Memory B cell (primary cell): ENCODE results near the gene TMCO1.
A peak's percentile ranks its signal among the peaks of the same experiment; 100 is the strongest.
"Not testable (repeated sequence)": the region's sequence is repeated elsewhere in the genome, so short reads cannot be mapped to it uniquely, and the experiment has no call there.

Experiments
- ATAC-seq: fragments of 150-1000 bp; cut with Tn5 transposase; 2 replicates; pipeline ENCODE4 v1.10.0; 2021; ENCODE audit warnings: low read depth, mild to moderate bottlenecking, moderate library complexity
- DNase-seq, 2 donors: peaks; one replicate each; pipeline ENCODE4 v3.0.0; 2022; ENCODE audit warnings: low spot score in 2 of 2
- H3K27ac Mint-ChIP-seq: one replicate; pipeline ENCODE4 v1.8.0; 2022; ENCODE audit warnings: mild to moderate bottlenecking, moderate library complexity, mixed read lengths
- H3K27me3 Mint-ChIP-seq: one replicate; pipeline ENCODE4 v1.8.0; 2022; ENCODE audit warnings: mixed read lengths
- H3K36me3 Mint-ChIP-seq: one replicate; pipeline ENCODE4 v1.8.0; 2022; ENCODE audit warnings: mild to moderate bottlenecking, mixed read lengths
- H3K4me1 Mint-ChIP-seq: one replicate; pipeline ENCODE4 v1.8.0; 2022; ENCODE audit warnings: mixed read lengths
- H3K4me3 Mint-ChIP-seq: one replicate; pipeline ENCODE4 v1.8.0; 2022; ENCODE audit warnings: mild to moderate bottlenecking, moderate library complexity, mixed read lengths
- H3K9me3 Mint-ChIP-seq: one replicate; pipeline ENCODE4 v1.8.0; 2022; ENCODE audit warnings: mixed read lengths

The TMCO1 gene

DNA sequence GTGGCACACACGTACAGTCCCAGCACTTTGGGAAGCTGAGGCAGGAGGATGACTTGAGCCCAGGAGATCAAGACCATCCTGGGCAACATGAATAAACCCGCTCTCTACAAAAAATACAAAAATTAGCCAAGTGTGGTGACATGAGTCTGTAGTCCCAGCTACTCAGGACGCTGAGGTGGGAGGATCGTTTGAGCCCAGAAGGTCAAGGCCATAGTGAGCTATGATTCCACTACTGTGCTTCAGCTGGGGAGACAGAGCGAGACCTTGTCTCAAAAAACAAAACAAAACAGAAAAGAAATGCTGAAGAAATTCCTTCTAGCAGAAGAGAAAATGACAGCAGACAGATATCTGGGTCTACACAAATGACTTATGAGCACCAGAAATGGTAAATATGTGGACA is 80.6 kb downstream of the TMCO1 start:
- Mint-ChIP-seq H3K9me3 (peaks cover 2% of the 10 kb centered on the region), H3K27ac (no peak overlapping the region), H3K4me3 (no peak overlapping the region), H3K27me3 (no peaks in the 10 kb centered on the region), H3K4me1 (peaks cover 35% of the 10 kb centered on the region), H3K36me3 (peaks cover 29% of the 10 kb centered on the region)
- ATAC-seq (no peak), DNase-seq (no peak)

GRCh38 chr1:165686971-165687433 is 81.7 kb downstream of the TMCO1 start:
- H3K4me1 Mint-ChIP-seq = peaks cover 35% of the 10 kb centered on the region
- ATAC-seq (peak; percentile 5), DNase-seq (no peak)
- H3K36me3 Mint-ChIP-seq = peaks cover 28% of the 10 kb centered on the region
- peak overlapping the region; percentile 82 for H3K27ac Mint-ChIP-seq
- no peaks in the 10 kb centered on the region for H3K27me3 Mint-ChIP-seq
- peaks cover 2% of the 10 kb centered on the region for H3K9me3 Mint-ChIP-seq
- peak overlapping the region; percentile 38 for H3K4me3 Mint-ChIP-seq

GRCh38 chr1:165686121-165686970 is 82.3 kb downstream of the TMCO1 start:
- H3K27ac Mint-ChIP-seq = peak overlapping the region; percentile 82
- peak overlapping the region; percentile 65 for H3K4me3 Mint-ChIP-seq
- H3K27me3 Mint-ChIP-seq = no peaks in the 10 kb centered on the region
- ATAC-seq (peak; percentile 93), DNase-seq (peak in 1 of 2 donors; percentile 30)
- peaks cover 30% of the 10 kb centered on the region for H3K4me1 Mint-ChIP-seq
- H3K9me3 Mint-ChIP-seq = peaks cover 2% of the 10 kb centered on the region
- peaks cover 25% of the 10 kb centered on the region for H3K36me3 Mint-ChIP-seq

- DNase-seq (no peak), ATAC-seq (no peak)
- peaks cover 27% of the 10 kb centered on the region for H3K4me1 Mint-ChIP-seq
- H3K9me3 Mint-ChIP-seq = peaks cover 2% of the 10 kb centered on the region
- no peak overlapping the region for H3K4me3 Mint-ChIP-seq
- H3K27me3 Mint-ChIP-seq = no peaks in the 10 kb centered on the region
- peaks cover 34% of the 10 kb centered on the region for H3K36me3 Mint-ChIP-seq
- H3K27ac Mint-ChIP-seq = peak overlapping the region; percentile 67
Observed at GRCh38 chr1:165683848-165684485, 84.7 kb downstream of the TMCO1 start.

GRCh38 chr1:165680773-165681172 is 87.9 kb downstream of the TMCO1 start:
- H3K27me3 Mint-ChIP-seq, DNase-seq, ATAC-seq, H3K4me3 Mint-ChIP-seq, H3K9me3 Mint-ChIP-seq: not testable (repeated sequence)
- H3K27ac Mint-ChIP-seq = peak overlapping the region; percentile 41
- peaks cover 15% of the 10 kb centered on the region for H3K4me1 Mint-ChIP-seq
- peaks cover 39% of the 10 kb centered on the region for H3K36me3 Mint-ChIP-seq

DNA sequence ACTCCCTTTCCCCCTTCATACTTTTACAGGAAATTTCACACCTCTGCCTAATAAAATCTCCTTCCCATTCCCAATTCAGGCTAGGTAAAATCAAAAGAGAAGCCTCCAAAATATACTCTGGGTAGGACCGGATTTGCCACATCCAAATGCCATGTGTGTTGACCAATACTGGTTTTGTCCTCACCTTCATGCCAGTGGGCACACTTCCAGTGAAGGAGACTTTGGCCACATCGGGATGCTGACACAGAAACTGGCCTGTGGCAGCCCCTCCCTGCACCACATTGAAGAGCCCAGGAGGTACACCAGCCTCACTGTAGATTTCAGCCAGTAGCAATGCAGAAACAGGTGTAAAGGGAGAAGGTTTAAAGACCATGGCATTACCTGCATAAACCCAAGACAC is 88.4 kb downstream of the TMCO1 start:
- Mint-ChIP-seq H3K27me3 (no peaks in the 10 kb centered on the region), H3K27ac (peak overlapping the region; percentile 41), H3K9me3 (no peaks in the 10 kb centered on the region), H3K4me1 (peaks cover 11% of the 10 kb centered on the region), H3K4me3 (no peak overlapping the region), H3K36me3 (peaks cover 40% of the 10 kb centered on the region)
- DNase-seq = no peak
- ATAC-seq = no peak

GRCh38 chr1:165679282-165680036 is 89.2 kb downstream of the TMCO1 start:
- no peak overlapping the region for H3K4me3 Mint-ChIP-seq
- no peak for DNase-seq
- H3K27ac Mint-ChIP-seq = no peak overlapping the region
- no peaks in the 10 kb centered on the region for H3K9me3 Mint-ChIP-seq
- no peaks in the 10 kb centered on the region for H3K27me3 Mint-ChIP-seq
- H3K4me1 Mint-ChIP-seq = peaks cover 5% of the 10 kb centered on the region
- no peak for ATAC-seq
- H3K36me3 Mint-ChIP-seq = peaks cover 41% of the 10 kb centered on the region

DNA sequence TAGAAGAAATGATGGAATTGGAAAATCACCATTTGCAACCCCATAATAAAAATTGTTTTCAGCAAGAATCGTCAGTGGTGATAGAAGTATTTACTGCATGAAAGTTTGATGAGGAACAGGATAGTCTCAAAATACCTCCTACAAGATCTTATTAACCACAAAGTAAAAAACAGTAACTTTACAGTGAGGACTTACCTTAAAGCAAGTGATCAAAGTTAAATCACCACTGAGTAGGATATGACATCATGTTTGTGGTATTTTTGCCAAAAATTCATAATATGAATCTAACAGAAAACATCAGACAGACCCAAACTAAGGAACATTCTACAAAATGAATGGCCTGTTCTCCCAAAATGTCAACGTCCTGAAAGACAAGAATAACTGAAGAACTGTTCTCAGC is 90.2 kb downstream of the TMCO1 start:
- H3K27me3 Mint-ChIP-seq = no peaks in the 10 kb centered on the region
- H3K4me1 Mint-ChIP-seq = peaks cover 3% of the 10 kb centered on the region
- DNase-seq (no peak), ATAC-seq (no peak)
- H3K27ac Mint-ChIP-seq = no peak overlapping the region
- peaks cover 43% of the 10 kb centered on the region for H3K36me3 Mint-ChIP-seq
- no peak overlapping the region for H3K4me3 Mint-ChIP-seq
- H3K9me3 Mint-ChIP-seq = no peaks in the 10 kb centered on the region
